ENCODE data around the gene PYHIN1.

GRCh38 chr1:159009287-159009686, 77.9 kb downstream of the PYHIN1 start:
- TF ChIP-seq CTCF (conservative IDR thresholded peaks at IDR 0.05; ENCODE audit: low read depth, low read length) (no peak), SMC3 (IDR thresholded peaks at IDR 0.05; ENCODE audit: low read depth, low read length) (no peak), POLR2A (IDR thresholded peaks at IDR 0.05; ENCODE audit: low read depth, low read length) (no peak), USF2 (IDR thresholded peaks at IDR 0.05; ENCODE audit: low read depth, low read length) (no peak), CHD1 (IDR thresholded peaks at IDR 0.05; ENCODE audit: low read depth, low read length) (no peak), FOS (IDR thresholded peaks at IDR 0.05; ENCODE audit: low read depth, low read length) (no peak), RCOR1 (IDR thresholded peaks at IDR 0.05; ENCODE audit: insufficient replicate concordance, low read length) (no peak), NFE2L2 (IDR thresholded peaks at IDR 0.05; ENCODE audit: low read depth, low read length) (no peak), MAZ (IDR thresholded peaks at IDR 0.05; ENCODE audit: borderline replicate concordance, low read depth, low read length) (no peak), RAD21 (IDR thresholded peaks at IDR 0.05; ENCODE audit: low read length) (no peak), BHLHE40 (IDR thresholded peaks at IDR 0.05; ENCODE audit: low read depth, low read length) (no peak), RFX5 (IDR thresholded peaks at IDR 0.05; ENCODE audit: low read depth, low read length) (no peak), ELK1 (IDR thresholded peaks at IDR 0.05; ENCODE audit: borderline replicate concordance, low read depth, low read length) (no peak)
